HepG2 (cell line): ENCODE data around the gene CTSD. TPM values are rescaled to one million over a fixed set of nuclear protein-coding genes. Genes with fewer than 3 reads are reported as not detected.

ENCODE experiments used
- ATAC-seq: fragments of 200-7000 bp; cut with Tn5 transposase; 3 replicates; pipeline ENCODE4 v1.9.1; 2020; ENCODE audit warnings: mild to moderate bottlenecking, moderate library complexity
- BruUV-seq: library from RNA; stranded (reverse); fragments of 400-500 nt; replicated peaks from 2 replicates; lab custom pipeline; 2021; lab: Mats Ljungman, UMichigan
- CTCF ChIA-PET: fragments of 300-600 bp; formaldehyde crosslinking; extraction: SDS; loops from one replicate; lab custom pipeline; 2021; ENCODE audit warnings: low total read pairs, inconsistent platforms, low intra/inter-chr PET ratio; lab: Yijun Ruan, JAX
- POLR2A ChIA-PET: fragments of 350-600 bp; sonication (Branson Sonifier 250); formaldehyde crosslinking; loops from one replicate; lab custom pipeline; 2020; ENCODE audit warnings: antibody characterized with exemption, inconsistent platforms; lab: Yijun Ruan, JAX
- DNase-seq: peaks from one replicate; pipeline ENCODE4 v3.0.0-alpha.2; 2015; ENCODE audit warnings: low spot score
- FAIRE-seq: peaks from 3 replicates; lab custom pipeline; 2011; peaks lifted over from hg19 to GRCh38; lab: Jason Lieb, UNC
- H2AFZ ChIP-seq: one replicate; pipeline ENCODE4 v1.6.1; 2011; ENCODE audit warnings: low read length, inconsistent platforms
- H3K27ac ChIP-seq: fragments of 300-600 bp; 3 replicates; pipeline ENCODE4 v1.8.0; 2011; ENCODE audit warnings: mixed run types, mild to moderate bottlenecking, mixed read lengths, low read length, inconsistent platforms; ENCODE audit not compliant: insufficient read depth; ENCODE audit errors: extremely low read length
- H3K27me3 ChIP-seq, 2 experiments: fragments of 200-600 bp in 1 of 2; 2 replicates in 1 of 2; 3 replicates in 1 of 2; pipeline versions ENCODE4 v1.6.0 to v1.8.0; 2011; ENCODE audit warnings: low read length in 2 of 2, mild to moderate bottlenecking in 2 of 2, moderate library complexity in 2 of 2, inconsistent platforms in 1 of 2; ENCODE audit not compliant: insufficient read depth in 2 of 2, control insufficient read depth in 1 of 2
- H3K36me3 ChIP-seq, 2 experiments: fragments of 200-600 bp in 1 of 2; replicated peaks in 1 of 2; 2 replicates in 1 of 2; 3 replicates in 1 of 2; pipeline versions ENCODE4 v1.5.1 to v1.8.0; 2011; ENCODE audit warnings: low read length in 2 of 2, inconsistent platforms in 1 of 2; ENCODE audit not compliant: insufficient read depth in 2 of 2, control insufficient read depth in 1 of 2
- H3K4me1 ChIP-seq: 2 replicates; pipeline ENCODE4 v1.5.1; 2012; ENCODE audit warnings: low read length, inconsistent platforms; ENCODE audit not compliant: insufficient read depth
- H3K4me2 ChIP-seq: 2 replicates; pipeline ENCODE4 v1.6.0; 2011; ENCODE audit warnings: low read depth, low read length, inconsistent platforms
- H3K4me3 ChIP-seq, 3 experiments: fragments of 200-600 bp in 1 of 3; sonication (generic), shearing (Covaris generic) in 1 of 3; replicated peaks in 1 of 3; 2 replicates each; pipeline ENCODE4 v1.5.1; 2011 to 2016; ENCODE audit warnings: low read length in 3 of 3, inconsistent platforms in 2 of 3, low read depth in 2 of 3, mild to moderate bottlenecking in 2 of 3, control low read depth in 1 of 3, mixed read lengths in 1 of 3; ENCODE audit not compliant: insufficient read depth in 1 of 3
- H3K79me2 ChIP-seq: one replicate; pipeline ENCODE4 v1.6.1; 2011; ENCODE audit warnings: low read length, inconsistent platforms; ENCODE audit not compliant: insufficient read depth
- H3K9ac ChIP-seq: 2 replicates; pipeline ENCODE4 v1.6.0; 2011; ENCODE audit warnings: mild to moderate bottlenecking, low read depth, low read length, inconsistent platforms; ENCODE audit not compliant: insufficient read depth
- H3K9me3 ChIP-seq: 2 replicates; pipeline ENCODE4 v1.5.1; 2012; ENCODE audit warnings: mild to moderate bottlenecking, low read length
- H4K20me1 ChIP-seq: 2 replicates; pipeline ENCODE4 v1.6.0; 2011; ENCODE audit warnings: inconsistent platforms, mild to moderate bottlenecking, low read length, moderate library complexity; ENCODE audit not compliant: insufficient read depth
- U2AF1 ChIP-seq: fragments of 200-400 bp; formaldehyde crosslinking; optimal IDR thresholded peaks from 2 replicates; pipeline ENCODE3; 2017; ENCODE audit warnings: mild to moderate bottlenecking, low read depth, low read length
- ZFP1 ChIP-seq: IDR thresholded peaks from 2 replicates; pipeline ENCODE4 v1.6.1; 2016
- ZFP82 ChIP-seq: sonication (generic); formaldehyde crosslinking; IDR thresholded peaks from 2 replicates; pipeline ENCODE4 v1.5.1; 2020; ENCODE audit warnings: mild to moderate bottlenecking, missing genetic modification reagents, borderline replicate concordance
- WGBS: methylation state at CpG from one replicate; pipeline ENCODE4 v1.1.6; 2017; ENCODE audit warnings: low lambda C conversion rate; 5-methylcytosine and 5-hydroxymethylcytosine counted together
- in situ Hi-C: cut with HindIII; loops from 2 replicates; pipeline ENCODE4 v1.10.0; 2017; ENCODE audit warnings: low pct_unique_long_range_greater_than_20kb; ENCODE audit not compliant: extremely low pct_ligation_motif_present
- intact Hi-C: fragments of 100-400 bp; cut with micrococcal nuclease; formaldehyde crosslinking; loops from one replicate; pipeline ENCODE4 v1.10.0; 2022; ENCODE audit not compliant: unreplicated experiment
- polyA plus RNA-seq, 8 experiments: library from polyadenylated mRNA; depleted of rRNA in 3 of 8; stranded (reverse) in 7 of 8; unstranded in 1 of 8; fragments of >200 nt; fragmentation: Illumina TruSeq in 4 of 8; extraction: Trizol in 4 of 8; gene quantifications; 2 replicates each; pipeline versions ENCODE4 v1.2.1 to v1.2.3, GENCODE V29; 2011 to 2016; ENCODE audit warnings: low read depth in 4 of 8, missing spikeins in 1 of 8, mixed read lengths in 1 of 8; ENCODE audit not compliant: insufficient read depth in 1 of 8
- total RNA-seq, 5 experiments: library from RNA; depleted of rRNA; stranded (reverse); fragments of >200 nt; fragmentation: Illumina TruSeq; extraction: Trizol; gene quantifications; 2 replicates each; pipeline ENCODE4 v1.2.3, GENCODE V29; 2016; ENCODE audit warnings: low read depth in 1 of 5

Gene CTSD
- total and polyA plus RNA-seq, 2 of the 13 experiments (the other 11 are each of a cell fraction or from before 2014, with no cell fraction given): 143 to 230 TPM

DNA sequence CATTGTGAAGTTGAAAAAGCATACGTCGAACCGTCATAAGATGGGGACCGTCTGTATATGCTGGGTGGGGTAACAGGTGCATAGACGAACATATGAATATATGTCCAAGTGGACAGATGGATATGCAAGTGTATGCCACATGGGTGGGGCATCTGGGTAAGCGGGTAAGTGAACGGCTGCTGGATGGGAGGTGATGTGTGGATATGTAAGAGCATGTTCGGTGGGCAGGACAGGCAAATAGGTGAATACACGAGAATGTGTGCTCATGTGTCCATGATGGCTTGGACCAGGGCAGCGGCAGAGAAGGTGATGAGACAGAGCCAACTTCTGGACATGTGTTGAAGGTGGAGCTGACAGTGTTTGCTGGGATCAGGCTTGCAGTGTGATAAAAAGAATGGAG is 25.3 kb downstream of the CTSD start:
- WGBS: 60% methylated on average over 10 of the region's 10 CpGs
- no peak overlapping the region for H2AFZ ChIP-seq
- ChIA-PET CTCF (no interaction called here), POLR2A (no interaction called here)
- peaks cover 0 to 53% of the 10 kb centered on the region in 2 experiments; a peak in 3 of 5 replicates for H3K27me3 ChIP-seq
- intact Hi-C loops: no loop called here
- BruUV-seq: no TSS peak
- H3K9ac ChIP-seq: no peak overlapping the region
- no peaks in the 10 kb centered on the region for H3K79me2 ChIP-seq
- FAIRE-seq: no peak
- no peaks in the 10 kb centered on the region for H3K36me3 ChIP-seq
- H3K4me3 ChIP-seq: no peak overlapping the region
- H4K20me1 ChIP-seq: no peaks in the 10 kb centered on the region
- H3K27ac ChIP-seq: no peak overlapping the region
- no peak for DNase-seq
- in situ Hi-C loops: no loop called here
- H3K4me1 ChIP-seq: no peaks in the 10 kb centered on the region
- H3K9me3 ChIP-seq: peaks cover 13% of the 10 kb centered on the region
- TF ChIP-seq U2AF1: no peak
- no peak overlapping the region for H3K4me2 ChIP-seq
- no peak for ATAC-seq

DNA sequence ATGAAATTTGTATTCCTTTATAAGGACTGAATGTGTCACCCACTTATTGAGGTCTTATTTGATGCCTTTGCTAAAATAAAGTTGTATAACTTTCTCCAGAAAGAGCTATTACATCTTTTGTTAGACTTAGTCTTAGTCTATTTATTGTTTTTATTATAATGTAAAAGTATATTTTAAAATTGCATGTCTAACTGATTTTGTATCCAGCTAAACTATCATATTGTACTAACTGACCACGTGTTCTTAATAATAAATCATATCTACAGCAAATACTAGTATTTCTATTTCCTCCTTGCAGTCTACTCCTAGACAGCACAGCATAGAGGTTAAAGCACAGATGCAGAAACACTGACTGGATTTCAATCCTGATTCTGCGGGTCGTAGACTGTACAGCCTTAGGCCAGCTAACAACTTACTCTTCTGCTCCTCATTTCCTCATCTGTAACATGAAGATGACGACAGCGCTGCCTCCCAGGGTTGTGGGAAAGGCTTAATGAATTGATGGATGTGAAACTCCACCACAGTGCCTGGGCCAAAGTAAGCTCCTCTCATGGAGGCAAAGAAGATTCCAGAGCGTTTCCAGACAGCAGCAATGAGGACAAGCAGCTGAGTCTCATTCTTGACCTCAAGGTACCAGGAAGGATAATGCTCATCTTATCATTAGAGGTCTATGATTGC is 26.5 kb downstream of the CTSD start:
- CTCF ChIA-PET: no interaction called here

More for the DNA sequence above, 26.5 kb downstream of the CTSD start:
- no peak overlapping the region for H3K4me2 ChIP-seq
- no peak overlapping the region for H3K9ac ChIP-seq
- 50% methylated on average over 6 of the region's 6 CpGs for WGBS
- FAIRE-seq (no peak), DNase-seq (no peak), ATAC-seq (no peak)
- in situ Hi-C loops (no loop called here), intact Hi-C loops (no loop called here)
- H3K36me3 ChIP-seq: no peaks in the 10 kb centered on the region
- no peaks in the 10 kb centered on the region for H3K4me1 ChIP-seq
- H2AFZ ChIP-seq: no peak overlapping the region
- no peaks in the 10 kb centered on the region for H4K20me1 ChIP-seq
- BruUV-seq: no TSS peak
- POLR2A ChIA-PET: no interaction called here
- H3K27me3 ChIP-seq: peaks cover 0 to 65% of the 10 kb centered on the region in 2 experiments; a peak in 4 of 5 replicates
- peak; percentile 60; the same call in 1 of the 2 replicates for TF ChIP-seq ZFP1 (CRISPR knock-in tag)
- no peak for TF ChIP-seq ZFP82 (CRISPR knock-in tag)
- no peak overlapping the region for H3K4me3 ChIP-seq
- H3K79me2 ChIP-seq: no peaks in the 10 kb centered on the region
- no peak overlapping the region for H3K27ac ChIP-seq
- H3K9me3 ChIP-seq: peaks cover 13% of the 10 kb centered on the region
